Measurements from ENCODE around the gene TM9SF1. TPM values are rescaled to one million over a fixed set of nuclear protein-coding genes. Genes with fewer than 3 reads are reported as not detected.
A peak's percentile ranks its signal among the peaks of the same experiment; 100 is the strongest.
"Not testable (repeated sequence)": the region's sequence is repeated elsewhere in the genome, so short reads cannot be mapped to it uniquely, and the experiment has no call there.

TM9SF1 gene
- polyA plus RNA-seq, 6 donors from 2014 or later = 34.5 to 43.9 (median 37.0) TPM

GRCh38 chr14:24216345-24216699 is 21.1 kb upstream of the TM9SF1 start:
- ATAC-seq (ENCODE audit: low read depth in 2 of 2) (no peak), DNase-seq (no peak)
- Mint-ChIP-seq H3K27me3 (no peaks in the 10 kb centered on the region), H3K36me3 (peaks cover 0 to 6% of the 10 kb centered on the region in 2 donors), H3K27ac (peak overlapping the region; percentile 79 to 99 (median 98)), H3K4me1 (peaks cover 35 to 53% (median 41%) of the 10 kb centered on the region in 3 donors), H3K9me3 (no peaks in the 10 kb centered on the region), H3K4me3 (peak overlapping the region in 7 of 8 donors; percentile 91 to 97 (median 93))

DNA sequence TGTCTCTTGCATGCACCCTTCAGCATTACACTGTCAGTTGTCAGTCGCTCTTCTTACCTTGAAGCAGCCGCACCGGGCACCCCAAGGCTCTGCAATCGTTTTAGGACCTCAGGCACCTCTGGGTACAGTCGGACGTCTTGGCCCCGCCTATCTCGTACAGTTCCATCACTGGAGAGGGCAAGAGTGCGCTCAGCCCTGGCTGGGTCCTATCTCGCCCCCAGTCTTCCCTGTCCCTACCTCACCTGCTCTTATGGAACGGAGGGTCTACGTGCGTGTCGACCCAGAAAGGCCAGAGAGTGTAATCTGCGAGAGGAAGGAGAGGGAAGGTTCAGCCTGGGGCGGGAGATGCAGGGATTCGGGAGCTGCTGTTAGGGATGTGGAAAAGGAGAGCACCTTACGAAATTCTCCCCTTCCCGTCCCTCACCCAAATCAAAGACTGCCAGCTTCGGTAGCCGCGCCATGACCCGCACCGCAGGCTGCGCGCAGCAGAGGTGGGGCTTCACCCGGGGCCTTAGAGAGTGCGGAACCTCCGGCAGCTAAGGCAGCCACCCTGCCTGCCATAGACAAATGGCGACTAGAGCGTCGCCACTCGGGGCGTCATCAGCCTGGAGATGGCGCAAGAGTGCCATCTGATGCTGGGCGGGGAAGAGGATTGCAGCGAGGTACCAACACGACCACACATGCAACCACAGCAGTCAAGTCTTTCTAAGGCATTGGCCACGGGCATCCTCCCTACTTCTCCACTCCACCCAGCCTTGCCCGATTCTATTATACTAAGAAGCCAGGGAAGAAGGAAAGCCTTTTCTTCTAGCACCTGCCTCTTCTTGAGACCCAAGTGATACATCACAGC is 20.5 kb upstream of the TM9SF1 start, which contains the start of gene MDP1:
TSS of gene MDP1 (minus strand) at position 572 of the 850 bp plus-strand sequence. CDS start at position 461, 111 bp downstream.
- H3K4me1 Mint-ChIP-seq = peaks cover 37 to 59% (median 43%) of the 10 kb centered on the region in 3 donors
- ATAC-seq (ENCODE audit: low read depth in 2 of 2) = peak; percentile 71 to 72

DNA sequence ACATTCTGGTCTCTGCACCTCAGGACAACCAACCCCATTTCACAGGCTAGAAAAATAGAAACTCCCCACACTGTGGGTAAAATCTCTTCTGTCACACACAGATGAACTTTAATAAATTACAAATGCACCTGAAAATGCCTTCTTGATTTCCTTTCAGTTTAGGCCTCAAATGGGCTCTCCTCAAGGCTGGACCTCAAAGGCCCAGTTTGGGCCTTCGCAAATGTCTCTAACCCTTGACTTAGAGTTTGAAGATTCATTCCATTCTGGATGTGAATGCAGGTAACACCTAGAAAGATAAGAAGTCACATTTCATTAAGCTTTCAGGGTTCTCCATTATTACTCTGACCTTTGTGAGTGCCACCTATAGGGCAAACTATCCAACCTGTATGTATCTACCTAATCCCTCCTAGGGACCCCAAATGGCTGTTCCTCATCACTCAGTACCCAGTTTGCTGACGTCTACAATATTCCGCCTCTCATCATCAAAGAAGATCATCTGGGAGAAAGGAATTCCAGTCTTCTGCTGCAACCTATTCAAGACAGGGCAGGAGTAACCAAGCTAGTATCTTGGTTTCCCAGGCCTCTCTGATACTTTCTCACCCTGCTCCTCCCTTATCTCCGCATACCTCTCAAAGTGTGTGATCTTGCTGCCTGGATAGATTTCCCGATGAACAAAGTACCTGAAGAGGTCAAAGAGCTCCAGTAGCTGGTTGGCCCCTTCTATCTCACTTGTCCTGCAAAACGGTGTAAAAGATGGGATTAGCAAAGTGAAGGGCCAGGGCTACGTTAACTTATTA is 18.8 kb upstream of the TM9SF1 start:
- H3K27ac Mint-ChIP-seq = peak overlapping the region; percentile 97 to 100 (median 99)
- no peak for ATAC-seq (ENCODE audit: low read depth in 2 of 2)
- H3K4me3 Mint-ChIP-seq = peak overlapping the region; percentile 74 to 99 (median 94)
- no peaks in the 10 kb centered on the region for H3K27me3 Mint-ChIP-seq
- H3K4me1 Mint-ChIP-seq = peaks cover 38 to 71% (median 53%) of the 10 kb centered on the region in 3 donors
- peaks cover 10 to 17% of the 10 kb centered on the region in 2 donors for H3K36me3 Mint-ChIP-seq
- no peak for DNase-seq
- no peaks in the 10 kb centered on the region for H3K9me3 Mint-ChIP-seq

More for the DNA sequence above, 20.5 kb upstream of the TM9SF1 start, which contains the start of gene MDP1:
- Mint-ChIP-seq H3K27me3 (no peaks in the 10 kb centered on the region), H3K9me3 (no peaks in the 10 kb centered on the region), H3K27ac (peak within 1 kb of the TSS; percentile 79 to 99 (median 98)), H3K36me3 (peaks cover 0 to 10% of the 10 kb centered on the region in 2 donors), H3K4me3 (peak within 1 kb of the TSS; percentile 91 to 97 (median 94))
- DNase-seq = peak; percentile 85

DNA sequence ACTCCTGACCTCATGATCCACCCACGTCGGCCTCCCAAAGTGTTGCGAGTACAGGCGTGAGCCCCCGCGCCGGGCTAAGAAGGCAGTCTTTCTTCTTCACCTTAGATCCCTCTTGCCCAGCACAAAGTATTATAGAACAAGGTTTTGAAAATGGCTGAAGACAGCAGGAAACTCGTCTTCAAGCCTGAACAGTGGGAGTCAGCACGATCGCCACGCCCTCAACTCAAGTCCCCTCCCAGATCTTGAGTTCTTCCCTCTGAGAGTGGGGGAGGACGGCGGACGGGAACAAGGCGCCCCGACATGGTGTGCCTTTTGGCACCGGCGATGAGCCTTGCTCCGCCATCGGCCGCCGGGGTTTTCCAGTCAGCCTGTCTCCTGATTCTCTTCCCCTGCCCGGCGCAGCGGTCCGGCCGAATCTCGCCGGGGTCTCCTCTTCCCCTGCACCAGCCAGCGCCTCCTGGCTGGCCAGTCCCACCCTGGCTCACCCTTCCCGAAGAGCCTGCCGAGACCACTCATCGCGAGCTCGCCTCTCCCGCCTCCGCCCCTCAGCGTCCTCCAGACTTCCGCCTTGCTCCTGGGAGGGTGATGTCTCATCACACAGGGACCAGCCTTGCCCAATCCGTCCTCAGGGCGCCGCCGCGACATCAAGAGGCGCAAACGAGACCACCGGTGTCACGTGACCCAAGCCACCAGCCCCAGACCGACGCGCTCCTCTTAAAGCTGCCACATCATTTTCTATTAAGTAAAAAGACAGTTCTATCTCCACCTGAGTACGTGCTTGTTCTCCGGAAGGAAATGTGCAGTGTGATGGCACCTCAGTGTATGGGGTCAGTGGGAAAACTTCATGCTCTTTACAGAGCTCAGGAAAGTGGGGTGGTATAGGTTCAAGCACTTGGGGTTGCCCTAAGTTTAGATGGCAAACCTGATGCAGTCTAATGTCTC is 18.0 kb upstream of the TM9SF1 start, which contains the start of gene CHMP4A:
TSS of gene CHMP4A (minus strand) at position 565 of the 942 bp plus-strand sequence. CDS start at position 516, 49 bp downstream.
- DNase-seq = peak; percentile 95
- H3K27me3 Mint-ChIP-seq = no peaks in the 10 kb centered on the region
- peaks cover 10 to 17% of the 10 kb centered on the region in 2 donors for H3K36me3 Mint-ChIP-seq
- H3K9me3 Mint-ChIP-seq = no peaks in the 10 kb centered on the region
- ATAC-seq (ENCODE audit: low read depth in 2 of 2) = peak; percentile 76 to 77
- H3K4me3 Mint-ChIP-seq = peak within 1 kb of the TSS; percentile 91 to 99 (median 96)
- peaks cover 38 to 71% (median 53%) of the 10 kb centered on the region in 3 donors for H3K4me1 Mint-ChIP-seq
- H3K27ac Mint-ChIP-seq = peak within 1 kb of the TSS; percentile 97 to 100 (median 99)

DNA sequence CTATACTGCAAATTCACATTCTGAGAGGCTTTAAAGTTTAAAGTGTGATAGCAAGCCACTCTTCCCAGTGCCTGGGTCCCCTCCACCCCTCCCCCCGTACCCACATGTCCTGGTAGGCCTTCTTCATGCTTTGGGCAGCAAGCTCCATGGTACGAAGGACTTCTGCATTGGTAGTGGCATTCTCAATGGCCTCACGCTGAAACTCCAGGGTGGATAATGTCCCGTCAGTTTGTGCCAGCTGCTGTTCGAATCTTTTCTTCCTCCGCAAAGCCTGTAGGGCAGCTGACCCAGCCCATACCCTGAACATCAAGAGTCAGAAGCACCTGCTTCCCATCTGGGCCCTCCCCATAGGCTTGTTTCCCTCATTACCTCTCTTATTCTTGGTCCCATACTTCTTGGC is 16.1 kb upstream of the TM9SF1 start:
- H3K27me3 Mint-ChIP-seq = no peaks in the 10 kb centered on the region
- no peak for DNase-seq
- H3K27ac Mint-ChIP-seq = peak overlapping the region in 5 of 6 donors; percentile 54 to 99 (median 98)

DNA sequence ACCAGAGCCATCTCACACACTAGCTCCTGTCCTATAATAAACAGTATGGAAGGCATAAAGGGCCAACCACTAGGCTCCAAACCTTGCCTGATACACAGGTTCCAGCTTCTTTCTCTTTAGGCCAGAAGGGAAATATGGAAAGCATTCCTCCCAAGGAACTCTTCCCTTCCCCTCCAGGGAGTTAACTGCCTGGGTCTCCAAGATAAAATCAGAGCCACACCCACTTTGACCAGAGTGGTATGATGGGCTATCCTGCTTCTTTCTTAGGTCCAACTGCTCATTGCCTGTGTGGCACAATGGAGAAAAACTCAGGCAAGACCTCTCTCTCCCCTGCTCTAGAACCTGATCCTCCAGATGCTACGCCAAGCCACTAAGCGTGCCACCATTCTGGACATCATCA is 12.4 kb upstream of the TM9SF1 start:
- Mint-ChIP-seq H3K36me3 (peaks cover 35 to 45% of the 10 kb centered on the region in 2 donors), H3K4me1 (peaks cover 46 to 61% (median 52%) of the 10 kb centered on the region in 3 donors), H3K27me3 (no peaks in the 10 kb centered on the region), H3K4me3 (peak overlapping the region in 1 of 8 donors; percentile 61), H3K27ac (peak overlapping the region in 4 of 6 donors; percentile 12 to 73 (median 46)), H3K9me3 (peaks cover 0 to 2% (median 0%) of the 10 kb centered on the region in 7 donors)
- DNase-seq (no peak), ATAC-seq (ENCODE audit: low read depth in 2 of 2) (peak in 1 of 2 donors; percentile 27)

More for the DNA sequence above, 16.1 kb upstream of the TM9SF1 start:
- Mint-ChIP-seq H3K4me3 (peak overlapping the region in 4 of 8 donors; percentile 47 to 98 (median 93)), H3K9me3 (no peaks in the 10 kb centered on the region), H3K36me3 (peaks cover 22 to 27% of the 10 kb centered on the region in 2 donors), H3K4me1 (peaks cover 53 to 83% (median 62%) of the 10 kb centered on the region in 3 donors)
- no peak for ATAC-seq (ENCODE audit: low read depth in 2 of 2)

DNA sequence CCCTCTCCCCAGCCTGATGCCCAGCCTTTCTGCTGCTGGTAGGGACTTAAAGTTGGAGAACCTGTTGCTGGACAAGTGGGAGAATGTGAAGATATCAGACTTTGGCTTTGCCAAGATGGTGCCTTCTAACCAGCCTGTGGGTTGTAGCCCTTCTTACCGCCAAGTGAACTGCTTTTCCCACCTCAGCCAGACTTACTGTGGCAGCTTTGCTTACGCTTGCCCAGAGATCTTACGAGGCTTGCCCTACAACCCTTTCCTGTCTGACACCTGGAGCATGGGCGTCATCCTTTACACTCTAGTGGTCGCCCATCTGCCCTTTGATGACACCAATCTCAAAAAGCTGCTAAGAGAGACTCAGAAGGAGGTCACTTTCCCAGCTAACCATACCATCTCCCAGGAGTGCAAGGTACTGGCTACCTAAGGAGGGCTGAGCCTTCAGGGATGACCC is 11.9 kb upstream of the TM9SF1 start:
- Mint-ChIP-seq H3K4me3 (peak overlapping the region in 5 of 8 donors; percentile 13 to 61 (median 34)), H3K36me3 (peaks cover 37 to 47% of the 10 kb centered on the region in 2 donors), H3K4me1 (peaks cover 46 to 56% (median 47%) of the 10 kb centered on the region in 3 donors), H3K27me3 (no peaks in the 10 kb centered on the region), H3K27ac (peak overlapping the region; percentile 71 to 96 (median 88)), H3K9me3 (peaks cover 0 to 2% (median 0%) of the 10 kb centered on the region in 7 donors)
- DNase-seq (peak; percentile 33), ATAC-seq (ENCODE audit: low read depth in 2 of 2) (peak; percentile 78 to 84)

DNA sequence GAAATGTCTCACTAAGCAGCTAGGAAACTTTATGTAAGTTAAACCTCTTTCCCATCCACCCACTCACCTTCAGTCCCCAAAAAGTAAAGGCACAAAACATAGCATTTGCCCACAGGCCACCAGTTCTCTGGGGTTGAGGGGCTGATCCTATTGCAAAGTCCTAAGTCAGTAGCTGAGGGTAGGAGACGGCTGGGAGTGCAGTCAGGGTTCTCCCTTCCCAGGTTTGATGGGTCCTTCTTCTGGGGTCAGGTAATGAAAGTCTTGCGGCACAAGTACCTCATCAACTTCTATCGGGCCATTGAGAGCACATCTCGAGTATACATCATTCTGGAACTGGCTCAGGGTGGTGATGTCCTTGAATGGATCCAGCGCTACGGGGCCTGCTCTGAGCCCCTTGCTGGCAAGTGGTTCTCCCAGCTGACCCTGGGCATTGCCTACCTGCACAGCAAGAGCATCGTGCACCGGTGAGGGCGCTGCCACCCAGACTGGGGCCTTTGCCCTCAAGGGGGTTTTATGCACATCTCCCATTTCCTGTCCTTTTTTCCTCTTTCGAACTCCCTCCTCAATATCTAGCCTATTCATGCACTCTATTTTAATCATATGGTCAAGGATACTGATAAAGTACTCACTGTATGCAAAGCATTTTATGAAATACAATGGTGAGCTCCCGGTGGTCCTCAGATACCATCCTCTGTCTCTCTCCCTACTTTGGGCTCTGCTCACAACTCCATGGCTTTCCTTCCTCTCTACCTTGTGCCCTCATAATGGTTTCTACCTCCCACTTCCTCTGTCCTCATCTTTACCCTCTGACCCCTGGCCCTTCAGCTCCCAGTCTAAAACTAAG is 11.2 kb upstream of the TM9SF1 start:
- peak overlapping the region in 3 of 8 donors; percentile 13 to 61 (median 57) for H3K4me3 Mint-ChIP-seq
- peaks cover 43 to 52% (median 44%) of the 10 kb centered on the region in 3 donors for H3K4me1 Mint-ChIP-seq

GRCh38 chr14:24204163-24205146 is 9.2 kb upstream of the TM9SF1 start:
- H3K9me3 Mint-ChIP-seq = peaks cover 0 to 2% (median 0%) of the 10 kb centered on the region in 7 donors
- peaks cover 30 to 42% (median 38%) of the 10 kb centered on the region in 3 donors for H3K4me1 Mint-ChIP-seq
- H3K27ac Mint-ChIP-seq = peak overlapping the region in 3 of 6 donors; percentile 24 to 82 (median 66)
- H3K36me3 Mint-ChIP-seq = peaks cover 34 to 42% of the 10 kb centered on the region in 2 donors
- no peaks in the 10 kb centered on the region for H3K27me3 Mint-ChIP-seq
- ATAC-seq (ENCODE audit: low read depth in 2 of 2) = no peak
- peak overlapping the region in 2 of 8 donors; percentile 10 to 59 for H3K4me3 Mint-ChIP-seq
- no peak for DNase-seq

More for the DNA sequence above, 11.2 kb upstream of the TM9SF1 start:
- ATAC-seq (ENCODE audit: low read depth in 2 of 2) = no peak
- no peak for DNase-seq
- peak overlapping the region; percentile 71 to 96 (median 88) for H3K27ac Mint-ChIP-seq
- peaks cover 0 to 2% (median 0%) of the 10 kb centered on the region in 7 donors for H3K9me3 Mint-ChIP-seq
- H3K27me3 Mint-ChIP-seq = no peaks in the 10 kb centered on the region
- peaks cover 38 to 49% of the 10 kb centered on the region in 2 donors for H3K36me3 Mint-ChIP-seq

DNA sequence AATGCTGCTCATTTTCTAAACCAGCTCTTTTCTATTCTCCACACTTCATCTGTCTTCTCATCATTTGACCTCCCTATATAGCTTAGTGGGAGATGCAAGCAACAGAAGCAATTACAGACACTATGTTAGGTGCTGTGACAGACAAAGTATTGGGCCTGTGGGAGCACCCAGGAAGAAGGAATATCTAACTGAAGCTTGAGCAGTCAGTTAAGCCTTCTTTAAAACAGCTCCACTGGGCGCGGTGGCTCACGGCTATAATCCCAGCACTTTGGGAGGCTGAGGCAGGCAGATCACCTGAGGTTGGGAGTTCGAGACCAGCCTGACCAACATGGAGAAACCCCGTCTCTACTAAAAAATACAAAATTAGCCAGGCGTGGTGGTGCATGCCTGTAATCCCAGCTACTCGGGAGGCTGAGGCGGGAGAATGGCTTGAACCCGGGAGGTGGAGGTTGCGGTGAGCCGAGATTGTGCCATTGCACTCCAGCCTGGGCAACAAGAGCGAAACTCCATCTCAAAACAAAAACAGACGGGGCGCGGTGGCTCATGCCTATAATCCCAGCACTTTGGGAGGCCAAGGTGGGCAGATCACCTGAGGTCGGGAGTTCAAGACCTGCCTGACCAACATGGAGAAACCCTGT is 8.1 kb upstream of the TM9SF1 start:
- not testable (repeated sequence) for DNase-seq; H3K4me3 Mint-ChIP-seq; H3K9me3 Mint-ChIP-seq; H3K27me3 Mint-ChIP-seq; ATAC-seq (ENCODE audit: low read depth in 2 of 2); H3K27ac Mint-ChIP-seq
- peaks cover 40 to 53% (median 49%) of the 10 kb centered on the region in 3 donors for H3K4me1 Mint-ChIP-seq
- H3K36me3 Mint-ChIP-seq = peaks cover 30 to 42% of the 10 kb centered on the region in 2 donors

Data from naive B cell (primary cell).